Coronary artery (tissue), 2 donors: ENCODE data around the gene COL18A1.

ENCODE experiments used
- DNase-seq: peaks from one replicate; pipeline ENCODE4 v3.0.0-alpha.2; 2017; ENCODE audit warnings: low spot score
- H3K27ac ChIP-seq, 2 donors: fragments of 200-600 bp; sonication (generic); one replicate each; pipeline ENCODE4 v1.5.1; 2016 to 2019
- H3K4me3 ChIP-seq: fragments of 200-600 bp; sonication (generic); 2 replicates; pipeline ENCODE4 v1.5.1; 2016; ENCODE audit warnings: mild to moderate bottlenecking, moderate library complexity
- TF ChIP-seq, protein P1 (sequence below): fragments of 200-600 bp; sonication (generic); IDR thresholded peaks from one replicate; pipeline ENCODE4 v1.5.1; 2019; ENCODE audit warnings: antibody characterized with exemption

Gene COL18A1

DNA sequence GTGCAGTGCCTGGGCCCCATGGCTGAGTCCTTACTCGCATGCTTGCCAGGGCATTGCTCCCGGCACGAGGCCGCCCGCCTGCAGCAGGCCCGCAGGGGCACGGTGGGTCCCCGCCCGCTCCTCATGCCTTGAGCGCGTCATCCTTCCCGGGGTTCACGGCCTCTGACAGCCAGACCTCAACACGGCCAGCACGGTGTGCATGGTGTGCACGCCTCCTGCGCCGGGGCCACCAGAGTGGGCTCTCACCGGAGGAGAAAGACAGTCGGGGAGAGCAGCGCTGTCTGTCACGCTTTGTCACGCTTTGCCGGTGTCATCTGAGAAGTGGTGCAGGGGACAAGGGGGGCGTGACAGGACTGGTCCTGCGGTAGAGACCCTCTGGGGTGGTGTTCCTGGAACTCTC is 11.9 kb upstream of the COL18A1 start:
- Histone ChIP-seq H3K4me3 (no peak overlapping the region), H3K27ac (no peak overlapping the region)
- TF ChIP-seq, protein P1, sequence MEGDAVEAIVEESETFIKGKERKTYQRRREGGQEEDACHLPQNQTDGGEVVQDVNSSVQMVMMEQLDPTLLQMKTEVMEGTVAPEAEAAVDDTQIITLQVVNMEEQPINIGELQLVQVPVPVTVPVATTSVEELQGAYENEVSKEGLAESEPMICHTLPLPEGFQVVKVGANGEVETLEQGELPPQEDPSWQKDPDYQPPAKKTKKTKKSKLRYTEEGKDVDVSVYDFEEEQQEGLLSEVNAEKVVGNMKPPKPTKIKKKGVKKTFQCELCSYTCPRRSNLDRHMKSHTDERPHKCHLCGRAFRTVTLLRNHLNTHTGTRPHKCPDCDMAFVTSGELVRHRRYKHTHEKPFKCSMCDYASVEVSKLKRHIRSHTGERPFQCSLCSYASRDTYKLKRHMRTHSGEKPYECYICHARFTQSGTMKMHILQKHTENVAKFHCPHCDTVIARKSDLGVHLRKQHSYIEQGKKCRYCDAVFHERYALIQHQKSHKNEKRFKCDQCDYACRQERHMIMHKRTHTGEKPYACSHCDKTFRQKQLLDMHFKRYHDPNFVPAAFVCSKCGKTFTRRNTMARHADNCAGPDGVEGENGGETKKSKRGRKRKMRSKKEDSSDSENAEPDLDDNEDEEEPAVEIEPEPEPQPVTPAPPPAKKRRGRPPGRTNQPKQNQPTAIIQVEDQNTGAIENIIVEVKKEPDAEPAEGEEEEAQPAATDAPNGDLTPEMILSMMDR: no peak
- DNase-seq: no peak

DNA sequence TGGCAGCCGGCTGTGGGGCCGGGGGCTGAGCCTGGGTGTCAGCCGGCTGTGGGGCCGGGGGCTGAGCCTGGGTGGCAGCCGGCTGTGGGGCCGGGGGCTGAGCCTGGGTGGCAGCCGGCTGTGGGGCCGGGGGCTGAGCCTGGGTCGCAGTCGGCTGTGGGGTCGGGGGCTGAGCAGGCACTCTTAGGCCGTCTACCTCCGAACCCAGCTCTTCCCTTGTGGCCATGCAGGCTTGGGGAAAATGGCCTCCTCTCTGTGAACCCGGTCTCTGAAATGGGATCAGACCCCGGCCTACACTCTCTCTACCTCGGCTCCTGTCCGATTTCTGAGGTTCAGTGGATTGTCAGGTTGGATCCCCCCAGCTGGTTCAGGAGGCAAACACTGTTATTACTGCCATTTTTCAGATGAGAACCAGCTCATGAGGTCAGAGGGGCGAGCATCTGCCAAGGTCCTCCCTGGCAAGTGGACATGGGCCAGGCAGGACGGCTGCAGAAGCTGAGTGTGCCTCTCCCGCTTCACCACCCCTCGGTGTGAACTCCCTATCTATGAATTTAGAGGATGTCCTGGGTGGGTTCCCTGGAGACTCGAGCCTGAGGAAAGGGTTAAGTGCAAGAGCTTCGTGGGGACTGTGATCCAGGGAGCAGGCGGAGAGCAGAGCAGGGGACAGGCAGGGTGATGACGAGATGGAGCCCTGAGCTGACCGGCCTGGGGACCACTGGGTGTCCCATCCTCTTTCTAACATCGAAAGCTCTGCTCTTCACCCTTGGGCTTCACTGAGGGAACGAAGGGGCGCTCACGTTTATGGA is 10.9 kb upstream of the COL18A1 start:
- Histone ChIP-seq H3K27ac (no peak overlapping the region), H3K4me3 (no peak overlapping the region)
- TF ChIP-seq, protein P1: no peak
- DNase-seq: no peak

DNA sequence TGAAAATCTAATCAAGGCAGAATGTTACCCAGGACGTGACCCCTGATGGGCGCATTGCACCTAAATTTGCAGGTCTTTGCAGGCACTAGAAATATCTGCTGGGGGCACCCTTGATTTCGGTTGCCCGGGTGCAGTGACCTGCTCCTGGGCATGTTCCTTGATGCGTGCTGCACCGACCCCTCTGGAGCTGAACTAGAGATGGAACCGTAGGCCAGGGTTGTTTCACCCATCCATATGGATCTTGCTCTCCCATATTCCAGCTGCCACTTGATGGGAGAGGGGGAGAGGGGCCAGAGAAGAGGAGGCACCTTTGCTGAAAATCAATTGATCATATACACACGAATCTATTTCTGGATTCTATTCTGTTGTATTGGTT is 8.4 kb upstream of the COL18A1 start:
- Histone ChIP-seq H3K4me3 (no peak overlapping the region), H3K27ac (no peak overlapping the region)
- DNase-seq: no peak
- TF ChIP-seq, protein P1: no peak

DNA sequence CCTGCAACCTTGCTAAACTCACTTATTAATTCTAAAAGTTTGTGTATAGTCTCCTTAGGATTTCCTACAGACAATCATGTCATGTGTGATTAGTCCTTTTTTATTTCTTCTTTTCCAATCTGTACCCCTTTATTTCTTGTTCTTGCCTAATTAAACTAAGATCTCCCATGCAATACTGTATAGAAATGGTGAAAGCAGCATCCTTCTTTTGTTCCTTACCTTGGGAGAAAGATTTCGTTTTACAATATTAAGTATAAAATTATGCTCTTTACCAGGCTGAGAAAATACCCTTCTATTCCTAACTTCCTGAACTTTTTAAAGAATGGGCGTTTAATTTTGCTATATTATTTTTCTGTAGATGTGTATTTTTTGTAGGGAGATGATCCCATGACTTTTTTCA is 7.6 kb upstream of the COL18A1 start:
- H3K4me3 ChIP-seq: no peak overlapping the region
- no peak for DNase-seq
- TF ChIP-seq, protein P1: no peak

DNA sequence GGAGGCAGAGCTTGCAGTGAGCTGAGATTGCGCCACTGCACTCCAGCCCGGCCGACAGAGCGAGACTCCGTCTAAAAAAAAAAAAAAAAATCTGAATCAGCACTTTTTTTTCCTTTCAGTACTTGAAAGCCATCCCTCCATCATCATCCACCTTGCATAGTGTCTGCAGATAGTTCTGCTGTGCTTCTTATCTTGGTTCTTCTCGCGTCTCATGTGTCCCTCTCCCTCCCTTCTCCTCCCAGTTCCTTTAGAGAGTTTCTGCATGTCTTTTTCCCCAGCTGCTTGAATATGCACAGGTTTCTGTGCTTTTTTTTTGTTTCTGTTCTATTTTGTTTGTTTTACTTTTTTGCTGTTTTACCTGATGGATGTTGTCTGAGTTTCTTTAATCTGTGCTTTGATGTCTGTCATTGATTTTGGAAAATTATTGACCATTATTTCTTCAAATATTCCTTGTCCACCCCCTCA is 3.9 kb upstream of the COL18A1 start:
- DNase-seq: no peak
- Histone ChIP-seq H3K27ac (no peak overlapping the region), H3K4me3 (no peak overlapping the region)
- TF ChIP-seq, protein P1: no peak

More for the DNA sequence above, 7.6 kb upstream of the COL18A1 start:
- no peak overlapping the region for H3K27ac ChIP-seq

DNA sequence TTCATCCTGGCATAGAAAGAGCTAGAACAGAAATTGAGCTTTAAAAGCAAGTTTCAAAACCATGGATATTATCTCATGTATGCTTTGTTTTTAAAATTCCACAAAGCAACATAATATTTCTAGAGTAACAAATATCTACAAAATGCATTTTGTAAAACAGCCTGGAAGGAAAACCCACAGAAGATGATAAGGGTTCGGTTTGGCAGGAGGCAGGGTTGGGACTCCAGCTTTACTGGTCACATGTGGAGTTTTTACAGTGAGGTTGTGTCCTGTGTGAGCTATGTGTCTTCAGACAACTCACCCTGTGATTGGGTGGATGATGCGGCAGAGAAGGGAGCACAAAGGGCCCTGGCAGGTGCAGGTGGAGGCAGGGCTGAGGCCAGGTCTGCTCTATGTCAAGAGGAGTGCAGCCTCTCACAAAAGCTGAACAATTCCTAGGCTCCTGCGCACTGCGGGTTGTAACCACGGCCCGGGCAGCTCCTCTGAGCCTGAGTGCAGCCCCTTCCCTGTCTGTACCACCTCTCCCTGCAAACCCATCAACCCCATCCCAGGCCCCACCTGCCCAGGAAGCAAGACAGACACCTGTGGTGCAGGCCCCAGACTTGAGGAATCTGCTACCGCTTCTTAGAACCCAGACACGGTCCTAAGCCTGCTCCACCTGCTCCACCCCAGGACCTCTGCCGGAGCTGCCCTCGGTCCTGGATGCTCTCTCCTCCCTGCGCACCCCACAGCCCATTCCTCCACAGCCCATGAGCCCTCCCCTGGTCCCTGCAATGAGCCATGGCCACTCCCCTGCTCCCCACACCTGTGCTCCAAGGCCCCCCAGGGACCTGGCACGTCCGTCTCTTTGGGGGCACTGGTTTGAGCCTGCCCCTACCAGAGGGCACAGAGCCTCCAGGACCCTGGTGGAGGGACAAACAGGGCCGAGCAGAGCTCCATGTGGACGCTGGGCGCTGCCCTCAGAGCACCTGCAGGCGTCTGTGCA is 2.8 kb upstream of the COL18A1 start:
- Histone ChIP-seq H3K27ac (no peak overlapping the region), H3K4me3 (no peak overlapping the region)
- no peak for DNase-seq
- TF ChIP-seq, protein P1: no peak
